M059J (cell line): Measurements from ENCODE around the gene ABCB7. TPM values are rescaled to one million over a fixed set of nuclear protein-coding genes. Genes with fewer than 3 reads are reported as not detected.
"Not testable (repeated sequence)": the region's sequence is repeated elsewhere in the genome, so short reads cannot be mapped to it uniquely, and the experiment has no call there.

ENCODE experiments used
- DNase-seq: peaks from one replicate; pipeline ENCODE4 v3.0.0-alpha.2; 2012; ENCODE audit warnings: low read depth
- total RNA-seq: library from RNA; depleted of rRNA; stranded (reverse); fragments of >200 nt; shearing (Covaris generic); gene quantifications from 2 replicates; pipeline ENCODE4 v1.2.3, GENCODE V29; 2014; rRNA removed

Gene ABCB7
- total RNA-seq, 1 experiment from 2014 or later = 55.9 TPM

DNA sequence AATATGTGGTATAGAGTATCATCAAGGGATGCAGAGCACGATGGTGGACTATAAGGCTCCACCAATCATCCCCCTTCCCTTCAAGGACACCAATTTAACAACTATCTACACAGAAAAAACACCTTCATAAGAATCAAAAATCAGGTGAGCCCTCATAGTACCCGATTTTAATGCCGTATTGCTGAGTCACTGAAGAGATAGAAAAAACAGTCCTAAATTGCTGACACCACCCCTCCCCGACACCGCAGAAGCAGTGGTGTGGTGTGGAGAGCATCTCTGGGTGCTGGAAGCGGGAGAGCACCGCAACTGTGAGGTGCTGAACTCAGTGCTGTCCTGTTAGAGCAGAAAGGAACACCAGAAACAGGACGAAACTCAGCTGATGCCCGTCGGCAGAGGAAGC is 49.3 kb downstream of the ABCB7 start:
- DNase-seq = no peak

DNA sequence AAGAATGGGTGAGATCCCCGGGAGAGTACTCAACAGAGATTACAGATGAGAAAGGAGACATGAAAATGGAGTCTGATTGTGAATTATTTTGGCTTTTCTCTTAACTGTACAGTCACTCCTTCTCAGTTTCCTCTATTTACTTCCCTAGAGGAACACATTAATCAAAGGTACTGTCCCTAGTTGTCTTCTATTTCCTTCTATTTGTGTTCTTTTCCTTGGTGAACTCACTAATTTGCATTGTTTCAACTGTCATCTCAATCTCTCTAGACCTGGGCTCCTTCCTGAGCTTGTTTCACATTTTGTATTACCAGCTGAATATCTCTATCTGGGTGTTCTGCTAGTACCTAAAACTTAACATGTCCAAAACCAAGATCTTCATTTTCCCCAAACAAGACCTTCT is 59.8 kb downstream of the ABCB7 start:
- no peak for DNase-seq

DNA sequence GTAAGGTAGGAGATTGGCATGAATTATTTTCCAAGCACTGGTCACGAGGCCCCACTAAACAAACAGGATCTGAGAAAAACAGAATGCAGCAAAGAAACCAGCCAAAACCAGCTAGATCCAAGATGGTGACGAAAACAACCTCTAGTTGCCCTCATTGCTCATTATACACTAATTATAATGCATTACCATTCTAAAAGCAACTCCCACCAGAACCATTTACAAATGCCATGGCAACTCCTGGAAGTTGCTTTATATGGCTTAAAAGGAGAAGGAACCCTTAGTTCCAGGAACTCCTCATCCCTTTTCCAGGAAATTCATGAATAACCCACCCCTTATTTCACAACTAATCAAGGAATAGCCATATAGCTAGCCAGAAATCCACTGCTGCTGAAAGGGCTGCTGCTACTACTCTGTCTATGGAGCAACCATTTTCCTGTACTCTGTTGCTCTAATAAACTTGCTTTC is 69.3 kb downstream of the ABCB7 start:
- DNase-seq = no peak

DNA sequence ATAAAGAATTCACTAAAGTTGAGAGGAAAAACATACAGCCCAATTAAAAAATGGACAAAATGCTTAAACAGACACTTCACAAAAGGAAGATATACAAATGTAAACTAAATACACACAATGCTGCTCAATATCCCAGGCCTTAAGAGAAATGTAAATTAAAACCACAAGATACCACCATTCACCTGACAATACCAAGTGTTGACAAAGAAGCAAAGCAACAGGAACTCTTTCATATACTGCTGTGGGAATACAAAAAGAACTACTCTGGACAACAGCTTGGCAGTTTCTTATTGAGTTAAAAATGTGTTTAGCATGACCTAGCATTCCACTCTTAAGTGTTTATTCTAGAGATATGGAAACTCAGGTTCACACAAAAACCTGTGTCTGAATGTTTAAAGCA is 71.3 kb downstream of the ABCB7 start:
- no peak for DNase-seq

DNA sequence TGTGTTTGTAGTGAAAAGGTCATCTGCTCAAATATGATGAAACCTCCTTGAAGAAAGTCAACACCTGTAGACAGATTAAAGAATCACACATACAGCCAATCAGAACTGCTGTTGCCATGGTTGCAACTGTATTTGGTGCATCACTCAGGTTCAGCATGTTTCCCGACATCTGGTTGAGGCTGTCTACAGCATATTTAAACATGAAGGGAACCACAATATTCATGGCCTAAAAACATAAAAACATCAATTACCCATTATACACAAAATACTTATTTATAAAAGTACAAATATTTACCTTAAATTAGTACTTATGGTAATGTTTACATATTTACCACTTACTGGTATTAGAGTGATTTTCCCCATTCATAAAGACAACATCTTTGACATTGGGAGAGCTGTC is 79.7 kb downstream of the ABCB7 start:
- DNase-seq = no peak

DNA sequence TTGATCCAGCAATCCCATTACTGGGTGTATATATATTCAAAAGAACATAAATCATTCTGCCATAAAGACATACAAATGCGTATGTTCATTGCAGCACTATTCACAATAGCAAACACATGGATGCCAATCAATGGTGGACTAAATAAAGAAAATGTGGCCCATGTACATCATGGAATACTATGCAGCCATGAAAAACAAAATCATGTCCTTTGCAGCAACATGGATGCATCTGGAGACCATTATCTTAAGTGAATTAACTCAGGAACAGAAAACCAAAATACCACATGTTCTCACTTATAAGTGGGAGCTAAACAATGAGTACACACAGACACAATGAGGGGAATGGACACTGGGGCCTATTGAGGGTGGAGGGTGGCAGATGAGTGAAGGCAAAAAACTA is 81.6 kb downstream of the ABCB7 start:
- DNase-seq = no peak

DNA sequence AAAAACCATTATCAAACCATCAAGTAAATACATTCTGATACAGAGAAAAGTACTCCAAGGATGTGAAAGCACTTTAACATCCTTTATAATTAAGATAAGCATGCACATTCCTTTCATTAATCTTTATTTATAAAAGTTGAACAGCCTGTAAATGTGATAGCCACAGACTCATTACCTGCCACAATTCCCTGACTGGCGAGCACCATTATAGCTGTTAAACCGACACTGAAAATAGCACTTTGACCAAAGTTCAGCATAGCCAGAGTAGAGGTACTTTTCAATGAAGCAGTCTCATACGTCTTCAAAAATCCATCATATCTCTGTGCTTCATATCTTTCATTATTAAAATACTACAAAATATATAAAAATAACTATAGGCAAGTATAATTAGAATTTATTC is 84.7 kb downstream of the ABCB7 start:
- DNase-seq = no peak

DNA sequence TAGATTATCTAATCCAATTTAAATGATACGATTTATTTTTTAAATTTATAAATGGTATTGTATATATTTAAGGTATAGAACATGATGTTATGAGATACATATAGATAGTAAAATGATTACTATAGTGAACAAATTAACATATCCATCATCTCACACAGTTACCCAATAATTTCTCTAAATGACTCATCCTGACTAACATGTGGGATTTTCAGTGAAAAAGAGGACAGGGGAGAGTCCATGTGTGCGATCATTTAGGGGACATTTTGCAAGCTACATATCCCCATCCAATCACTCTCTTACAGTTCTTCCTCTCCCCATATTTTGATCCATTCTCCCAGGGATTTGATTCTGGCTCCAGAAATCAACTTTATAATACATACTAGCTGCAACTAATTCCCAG is 88.2 kb downstream of the ABCB7 start:
- DNase-seq = peak; percentile 7

DNA sequence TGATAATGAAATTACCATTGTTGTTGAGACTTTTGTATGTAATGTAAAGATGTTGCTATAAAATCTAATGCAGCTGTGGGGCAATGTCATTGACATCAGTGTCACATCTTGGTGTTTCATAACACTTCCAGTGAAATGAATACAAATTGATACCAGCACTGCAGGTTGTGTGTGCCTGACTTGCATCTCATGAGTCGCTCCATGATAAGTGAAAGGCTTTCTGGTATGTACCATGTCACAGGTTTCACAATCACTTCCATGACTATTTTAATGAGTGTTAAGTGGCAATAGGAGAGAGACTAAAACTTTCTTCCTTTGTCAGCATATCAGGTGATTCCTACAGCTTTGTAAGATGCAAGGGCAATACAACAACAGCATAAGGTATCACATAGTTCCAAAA is 94.4 kb downstream of the ABCB7 start:
- no peak for DNase-seq

DNA sequence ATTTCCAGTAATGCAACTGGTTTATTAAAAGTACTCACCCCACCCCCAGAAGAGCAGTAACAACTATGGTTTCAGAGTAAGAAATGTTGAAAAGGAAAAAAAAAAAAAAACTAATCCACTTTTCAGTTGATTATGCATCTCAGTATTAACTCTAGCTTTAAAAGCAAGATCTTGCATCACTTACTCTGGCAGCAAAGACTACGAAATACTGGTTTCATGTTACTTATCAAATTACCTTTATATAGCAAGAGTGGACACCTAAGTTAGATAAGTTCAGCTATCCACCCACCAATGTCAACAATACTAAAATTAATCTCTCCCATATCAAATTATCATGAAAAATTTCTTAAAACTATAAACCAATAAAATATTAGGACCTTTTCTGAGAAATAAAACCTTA is 105.0 kb downstream of the ABCB7 start:
- no peak for DNase-seq

DNA sequence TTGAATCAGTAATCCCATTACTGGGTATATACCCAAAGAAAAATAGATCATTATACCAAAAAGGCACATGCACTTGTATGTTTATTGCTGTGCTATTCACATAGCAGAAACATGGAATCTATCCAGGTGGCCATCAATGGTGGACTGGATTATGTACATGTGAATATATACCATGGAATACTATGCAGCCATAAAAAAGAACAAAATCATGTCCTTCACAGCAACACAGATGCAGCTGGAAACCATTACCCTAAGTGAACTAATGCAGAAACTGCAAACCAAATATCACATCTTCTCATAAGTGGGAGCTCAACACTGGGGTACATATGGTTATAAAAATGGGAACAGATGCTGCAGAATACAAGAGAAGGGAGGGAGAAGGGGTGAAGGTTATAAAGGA is 110.7 kb downstream of the ABCB7 start:
- DNase-seq = no peak

DNA sequence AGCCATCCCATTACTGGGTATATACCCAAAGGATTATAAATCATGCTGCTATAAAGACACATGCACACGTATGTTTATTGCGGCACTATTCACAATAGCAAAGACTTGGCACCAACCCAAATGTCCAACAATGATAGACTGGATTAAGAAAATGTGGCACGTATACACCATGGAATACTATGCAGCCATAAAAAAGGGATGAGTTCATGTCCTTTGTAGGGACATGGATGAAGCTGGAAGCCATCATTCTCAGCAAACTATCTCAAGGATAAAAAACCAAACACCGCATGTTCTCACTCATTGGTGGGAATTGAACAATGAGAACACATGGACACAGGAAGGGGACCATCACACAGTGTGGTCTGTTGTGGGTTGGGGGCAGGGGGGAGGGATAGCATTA is 111.9 kb downstream of the ABCB7 start:
- DNase-seq = not testable (repeated sequence)

DNA sequence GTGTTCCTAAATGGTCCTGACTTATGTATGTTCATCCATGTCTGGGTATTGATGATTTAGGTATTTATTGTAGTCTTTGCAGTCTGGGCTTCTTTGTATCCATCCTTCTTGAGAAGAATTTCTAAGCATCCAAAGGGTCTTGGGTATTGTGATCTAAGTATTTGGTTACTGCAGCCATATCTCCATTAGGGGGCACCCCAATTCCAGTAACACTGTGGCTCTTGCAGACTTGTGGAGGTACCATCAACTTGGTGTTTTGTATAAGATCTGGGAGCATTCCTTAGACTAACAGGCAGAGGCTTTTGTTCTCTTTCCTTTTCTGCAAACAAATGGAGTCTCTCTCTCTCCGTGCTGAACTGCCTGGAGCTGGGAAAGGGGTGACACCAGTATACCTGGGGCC is 117.2 kb downstream of the ABCB7 start:
- DNase-seq = peak; percentile 32

Other genes starting within 250 kb of the ABCB7 start
- gene NEXMIF, start 230.8 kb downstream of the ABCB7 start, total RNA-seq = not detected in 2 replicates
- 16.8 and 31.5 TPM in 2 replicates for gene UPRT, start 117.8 kb upstream of the ABCB7 start, total RNA-seq